Measurements from ENCODE around the gene FOXD1. TPM values are rescaled to one million over a fixed set of nuclear protein-coding genes. Genes with fewer than 3 reads are reported as not detected.

Gene FOXD1
- total and polyA plus RNA-seq, 9 of the 15 experiments (the other 6 are each of a cell fraction or from before 2014, with no cell fraction given) = 0.03 to 0.40 (median 0.10) TPM; not detected in 4

DNA sequence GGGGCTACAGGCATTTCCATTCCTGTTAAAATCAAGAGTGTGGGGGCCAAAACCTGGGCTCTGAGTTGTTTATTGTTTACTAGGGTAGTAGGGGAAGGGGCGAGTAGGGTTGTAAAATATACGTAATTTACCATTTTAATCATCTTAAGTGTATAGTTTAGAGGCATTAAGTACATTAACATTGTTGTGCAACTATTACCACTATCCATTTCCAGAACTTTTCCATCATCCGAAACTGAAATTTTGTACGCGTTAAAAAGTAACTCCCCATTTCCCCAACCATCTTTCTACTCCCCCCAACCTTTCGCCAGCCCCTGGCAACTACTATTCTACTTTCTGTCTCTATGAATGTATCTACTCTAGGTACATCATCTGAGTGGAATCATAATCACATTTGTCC, 3.6 kb upstream of the FOXD1 start:
- TF ChIP-seq SP2 (IDR thresholded peaks at IDR 0.05; ENCODE audit: extremely low read depth, low read depth, low read length, poor library complexity, severe bottlenecking) = no peak
- TF ChIP-seq SIN3B (IDR thresholded peaks at IDR 0.05; ENCODE audit: low read depth) = no peak
- TF ChIP-seq FOXM1 (IDR thresholded peaks at IDR 0.05; ENCODE audit: low read depth) = no peak
- no peak for TF ChIP-seq FOXM1 (CRISPR knock-in tag; IDR thresholded peaks at IDR 0.05; ENCODE audit: low read depth)
- ChIA-PET POLR2A (no interaction called here), CTCF (ENCODE audit: low intra/inter-chr PET ratio) (no interaction called here)
- no peak for FAIRE-seq
- 12% methylated on average over 6 of the region's 6 CpGs for WGBS (ENCODE audit: insufficient coverage, low coverage, missing lambda C conversion rate)
- Histone ChIP-seq H4K20me1 (replicated peaks; ENCODE audit: control insufficient read depth, insufficient read depth, low read length) (peaks cover 3% of the 10 kb centered on the region; the same call in 1 of the 2 replicates), H2AFZ (ENCODE audit: low read depth, low read length) (no peak overlapping the region; the same call in 1 of the 2 replicates), H3K9me3 (replicated peaks; ENCODE audit: control insufficient read depth, insufficient read depth, low read depth, low read length) (no peaks in the 10 kb centered on the region; the same call in 1 of the 2 replicates), H3K36me3 (ENCODE audit: control insufficient read depth, insufficient read depth, low read length) (no peaks in the 10 kb centered on the region), H3K27me3 (ENCODE audit: control insufficient read depth in 2 of 2, insufficient read depth in 2 of 2, low read length in 2 of 2) (peaks cover 37 to 38% of the 10 kb centered on the region in 2 experiments), H3K4me2 (ENCODE audit: insufficient read depth, low read length) (no peak overlapping the region), H3K4me1 (replicated peaks in 1 of 2; ENCODE audit: control insufficient read depth in 2 of 2, insufficient read depth in 2 of 2, low read length in 2 of 2) (peaks cover 5 to 29% of the 10 kb centered on the region in 2 experiments; a peak in 3 of 5 replicates), H3K27ac (ENCODE audit: extremely low read depth, low read depth, low read length) (no peak overlapping the region), H3K9me1 (ENCODE audit: control insufficient read depth, insufficient read depth, low read length) (no peaks in the 10 kb centered on the region), H3K79me2 (ENCODE audit: control insufficient read depth, insufficient read depth, low read length) (no peaks in the 10 kb centered on the region), H3K4me3 (no peak overlapping the region), H3K9ac (ENCODE audit: insufficient read depth in 1 of 2, low read depth in 2 of 2, low read length in 2 of 2) (no peak overlapping the region)
- no peak for DNase-seq (ENCODE audit: extremely low read depth in 1 of 4, low spot score in 3 of 4)
- no peak for ATAC-seq
- intact Hi-C loops (cut with micrococcal nuclease) (loop anchor here (5.0 kb wide), 4 partner anchors 45 to 370 kb away; partner anchors contain the start of gene BTF3), in situ Hi-C loops (cut with MboI) (no loop called here)
- BruUV-seq (replicated peaks) = no TSS peak

Measured in K562 (cell line).